Measurements from ENCODE around the gene CIB4.

Gene CIB4

GRCh38 chr2:26623541-26624495, 17.3 kb downstream of the CIB4 start:
- no peak for DNase-seq

GRCh38 chr2:26621469-26622199, 19.5 kb downstream of the CIB4 start:
- DNase-seq, result no peak

DNA sequence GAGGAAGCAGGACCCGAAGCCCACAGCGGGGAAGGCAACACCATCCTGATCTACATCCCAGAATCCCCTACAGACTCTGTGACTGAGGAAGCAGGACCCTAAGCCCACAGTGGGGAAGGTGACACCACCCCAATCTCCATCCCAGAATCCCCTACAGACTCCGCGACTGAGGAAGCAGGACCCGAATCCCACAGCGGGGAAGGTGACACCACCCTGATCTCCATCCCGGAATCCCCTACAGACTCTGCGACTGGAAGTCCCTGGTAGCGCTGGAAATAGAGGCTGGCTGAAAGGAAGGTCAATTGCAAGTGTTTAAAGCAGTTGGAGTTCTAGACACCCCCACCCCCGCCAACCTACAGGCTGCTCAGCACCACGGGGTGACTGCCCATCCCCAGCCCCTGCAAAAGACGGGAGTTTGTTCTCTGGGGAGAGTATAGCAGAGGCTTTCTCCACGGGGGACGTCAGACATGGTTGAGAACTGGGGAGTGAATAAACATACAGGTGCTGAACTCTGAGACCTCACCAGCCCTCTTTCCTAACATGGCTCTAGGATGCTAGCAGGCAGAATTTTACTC, 21.0 kb downstream of the CIB4 start:
- no peak for DNase-seq

- DNase-seq, result no peak
These were observed 21.6 kb downstream of the CIB4 start for GRCh38 chr2:26619521-26619951.

DNA sequence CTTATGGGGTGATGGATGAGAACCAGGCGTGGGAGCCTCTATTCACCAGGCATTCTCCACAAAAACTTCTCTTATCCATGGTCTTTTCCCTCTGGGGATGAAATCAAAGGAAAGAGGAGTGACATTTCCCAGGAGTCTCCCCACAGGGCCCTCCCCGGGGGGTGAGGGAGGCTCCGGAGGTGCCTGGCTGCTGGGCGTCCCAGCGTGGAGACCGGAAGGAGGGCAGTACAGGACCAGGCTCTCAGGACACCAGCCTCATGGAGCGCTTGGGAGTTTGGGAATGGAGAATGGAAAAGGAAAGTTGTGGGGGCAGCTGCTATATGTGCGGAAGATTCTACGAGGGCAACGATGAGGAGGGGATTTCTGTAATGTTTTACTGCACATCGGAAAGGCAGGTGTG, 22.1 kb downstream of the CIB4 start:
- no peak for DNase-seq

GRCh38 chr2:26618611-26619010, 22.6 kb downstream of the CIB4 start:
- no peak for DNase-seq

DNA sequence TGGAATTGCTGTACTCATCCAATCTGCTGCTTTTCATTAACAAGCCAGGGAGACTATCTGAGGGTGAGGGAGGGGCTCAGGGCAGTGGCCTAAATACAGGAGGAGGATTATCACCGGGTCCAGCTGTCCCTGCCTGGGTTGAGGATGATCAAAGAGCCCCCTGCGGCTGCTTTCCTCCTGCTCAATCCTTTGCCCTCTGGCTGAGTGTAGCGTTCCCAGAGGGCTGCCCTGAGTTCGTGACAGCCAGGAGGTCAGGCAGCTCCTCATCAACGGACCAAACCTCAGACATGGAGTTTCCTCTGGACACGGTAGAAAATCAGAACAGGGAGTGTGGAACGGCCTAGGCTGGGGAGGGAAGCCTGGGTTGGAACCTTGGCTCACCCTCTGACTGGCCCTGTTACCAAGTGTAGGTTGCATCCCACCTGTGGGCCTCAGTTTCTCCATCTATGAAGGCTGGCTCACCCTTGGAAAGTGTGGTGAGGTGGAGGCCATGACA, 23.5 kb downstream of the CIB4 start:
- no peak for DNase-seq

DNA sequence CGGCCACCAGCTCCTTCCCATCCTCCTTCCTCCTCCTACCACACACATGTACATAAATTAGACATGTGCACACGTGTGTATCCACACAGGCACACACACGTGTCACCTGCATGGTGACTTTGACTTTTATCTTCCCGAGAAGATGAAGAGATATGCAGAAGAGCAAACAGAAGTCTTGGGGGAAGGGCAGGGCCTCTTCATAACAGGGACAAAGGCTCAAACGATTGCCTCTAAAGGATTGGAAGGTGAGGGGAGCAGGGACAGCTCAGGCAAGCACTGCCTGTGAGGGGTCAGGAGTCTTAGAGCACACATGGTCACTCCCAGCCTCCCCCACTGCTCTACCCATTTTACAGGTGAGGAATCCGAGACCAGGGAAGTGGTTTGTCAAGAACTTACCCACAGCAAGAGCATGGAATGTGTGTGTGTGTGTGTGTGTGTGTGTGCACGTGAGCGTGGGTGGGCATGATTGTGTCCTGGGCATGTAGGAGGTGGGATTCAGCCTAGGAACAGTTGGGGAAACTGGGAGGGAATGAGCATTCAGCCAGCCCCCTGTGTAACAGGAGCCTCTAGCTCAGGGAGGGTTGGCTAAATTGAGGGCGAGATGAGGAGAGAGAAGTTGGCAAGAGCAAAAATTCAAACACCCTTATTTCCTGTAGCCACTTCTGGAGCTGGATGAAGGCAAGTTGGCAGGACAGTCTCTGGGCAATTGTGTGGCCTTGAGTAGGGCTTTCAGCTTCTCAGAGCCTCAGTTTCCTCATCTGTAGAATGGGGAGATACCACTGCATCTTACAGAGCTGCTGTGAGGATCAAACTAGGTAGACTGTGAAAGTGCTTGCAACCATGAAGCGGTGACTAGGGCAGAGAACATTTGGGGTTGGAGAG, 24.2 kb downstream of the CIB4 start:
- no peak for DNase-seq

DNA sequence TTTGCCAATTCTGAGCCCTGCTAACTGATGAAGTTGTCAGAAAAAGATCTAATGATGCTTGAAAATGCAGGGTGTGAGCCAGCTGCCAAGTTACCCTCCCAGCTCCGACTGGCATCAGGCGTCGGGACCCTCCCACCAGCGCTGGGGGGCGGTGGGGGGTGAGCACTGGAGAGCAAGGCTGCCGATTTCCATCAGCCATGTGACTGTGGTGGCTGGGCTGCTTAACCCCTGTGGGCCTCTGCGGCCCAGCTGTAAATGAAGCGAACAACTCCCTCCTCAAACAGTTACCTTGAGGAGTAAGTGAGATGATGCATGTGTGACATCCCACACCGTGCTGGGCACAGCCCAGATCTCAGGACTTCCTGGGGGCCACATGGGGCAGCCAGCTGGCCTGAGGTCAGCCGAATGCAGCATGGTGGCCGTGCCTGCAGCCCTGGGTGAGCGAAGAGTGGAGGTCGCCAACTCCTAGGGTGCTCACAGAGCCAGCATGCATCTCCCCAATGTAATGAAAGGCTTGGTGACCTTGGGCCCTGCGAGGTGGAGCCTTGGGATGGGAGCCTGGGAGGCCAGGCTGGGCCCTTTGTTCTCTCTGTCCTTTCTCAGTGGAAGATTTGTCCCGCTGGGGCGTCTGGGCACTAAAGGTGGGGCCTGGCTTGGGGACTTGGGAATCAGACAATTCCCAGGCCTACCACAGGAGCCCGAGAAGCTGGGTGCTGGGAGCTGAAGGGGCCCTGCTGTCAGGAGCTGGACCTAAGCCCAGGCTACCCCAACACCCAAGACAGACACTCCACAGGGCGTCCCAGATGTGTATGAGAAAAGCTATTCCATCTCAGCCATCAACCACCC, 25.1 kb downstream of the CIB4 start:
- DNase-seq, result peak in 28 of 58 donors; percentile 8 to 87 (median 42)

DNA sequence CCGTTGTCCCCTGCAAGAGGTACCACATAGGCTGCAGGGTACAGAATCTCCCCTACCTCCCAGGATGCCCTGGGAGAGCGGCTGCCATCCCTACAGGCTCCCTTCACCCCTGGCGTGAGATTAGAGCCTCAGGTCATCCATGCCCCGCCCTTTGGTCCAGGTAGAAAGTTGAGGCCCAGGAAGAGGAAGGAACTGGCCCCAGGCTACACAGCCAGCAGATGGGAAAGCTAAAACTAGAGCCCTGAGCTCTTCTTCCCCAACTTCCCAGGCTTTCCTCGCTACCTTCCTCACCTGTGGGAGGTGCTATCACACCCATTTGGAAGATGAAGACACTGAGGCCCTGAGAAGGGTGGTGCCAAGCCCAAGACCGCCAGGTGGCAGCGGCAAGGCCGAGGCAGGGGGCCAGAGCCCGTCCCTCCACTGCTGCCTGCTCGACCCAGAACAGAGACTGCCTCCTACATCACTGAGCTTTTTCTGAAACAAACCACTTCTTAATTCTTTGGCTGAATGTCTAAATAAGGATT, 25.8 kb downstream of the CIB4 start:
- DNase-seq, result peak in 26 of 58 donors; percentile 18 to 87 (median 48)

DNA sequence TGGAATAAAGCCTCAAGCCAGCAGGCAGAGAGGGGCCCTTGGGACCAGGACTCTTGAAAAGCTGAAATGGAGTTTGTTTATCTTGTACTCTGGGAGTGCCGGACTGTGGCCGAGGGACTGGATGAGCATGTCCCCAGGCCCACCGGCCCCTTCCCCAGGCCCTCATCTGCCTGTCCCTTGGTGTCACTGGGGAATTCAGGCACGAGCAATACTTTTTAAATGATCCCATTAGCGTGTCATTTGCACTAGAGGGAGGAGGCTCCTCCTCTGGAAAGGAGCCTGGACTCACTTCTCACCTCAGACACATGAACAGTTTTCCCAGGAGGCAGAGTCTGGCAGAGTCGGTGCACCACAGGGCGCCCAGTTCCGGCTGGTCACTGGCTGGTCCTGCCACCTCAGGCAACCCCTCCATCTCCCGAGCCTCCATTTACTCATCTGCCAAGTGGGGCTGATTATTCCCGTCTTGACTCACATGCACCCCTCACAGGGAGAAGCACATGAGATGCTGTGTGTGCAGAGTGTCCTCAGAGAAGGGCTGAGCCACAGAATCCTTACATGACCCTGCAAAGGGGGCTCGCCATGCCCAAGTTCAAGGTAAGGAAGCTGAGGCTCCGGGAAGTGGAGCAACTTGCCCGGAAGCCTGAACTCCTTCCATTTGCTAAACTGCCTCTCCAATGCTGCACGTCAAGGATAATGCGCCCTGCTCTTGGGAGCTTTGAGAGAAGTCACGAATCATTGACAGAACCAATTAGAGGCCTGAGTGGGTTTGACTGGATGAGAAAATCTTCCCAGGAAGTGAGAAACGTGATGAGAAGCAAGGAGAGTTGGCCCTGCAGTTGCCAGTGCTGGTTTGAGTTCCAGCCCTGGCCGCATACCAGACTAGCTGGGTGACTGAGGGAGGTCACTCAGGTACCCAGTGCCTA, 26.7 kb downstream of the CIB4 start:
- DNase-seq, result no peak

DNA sequence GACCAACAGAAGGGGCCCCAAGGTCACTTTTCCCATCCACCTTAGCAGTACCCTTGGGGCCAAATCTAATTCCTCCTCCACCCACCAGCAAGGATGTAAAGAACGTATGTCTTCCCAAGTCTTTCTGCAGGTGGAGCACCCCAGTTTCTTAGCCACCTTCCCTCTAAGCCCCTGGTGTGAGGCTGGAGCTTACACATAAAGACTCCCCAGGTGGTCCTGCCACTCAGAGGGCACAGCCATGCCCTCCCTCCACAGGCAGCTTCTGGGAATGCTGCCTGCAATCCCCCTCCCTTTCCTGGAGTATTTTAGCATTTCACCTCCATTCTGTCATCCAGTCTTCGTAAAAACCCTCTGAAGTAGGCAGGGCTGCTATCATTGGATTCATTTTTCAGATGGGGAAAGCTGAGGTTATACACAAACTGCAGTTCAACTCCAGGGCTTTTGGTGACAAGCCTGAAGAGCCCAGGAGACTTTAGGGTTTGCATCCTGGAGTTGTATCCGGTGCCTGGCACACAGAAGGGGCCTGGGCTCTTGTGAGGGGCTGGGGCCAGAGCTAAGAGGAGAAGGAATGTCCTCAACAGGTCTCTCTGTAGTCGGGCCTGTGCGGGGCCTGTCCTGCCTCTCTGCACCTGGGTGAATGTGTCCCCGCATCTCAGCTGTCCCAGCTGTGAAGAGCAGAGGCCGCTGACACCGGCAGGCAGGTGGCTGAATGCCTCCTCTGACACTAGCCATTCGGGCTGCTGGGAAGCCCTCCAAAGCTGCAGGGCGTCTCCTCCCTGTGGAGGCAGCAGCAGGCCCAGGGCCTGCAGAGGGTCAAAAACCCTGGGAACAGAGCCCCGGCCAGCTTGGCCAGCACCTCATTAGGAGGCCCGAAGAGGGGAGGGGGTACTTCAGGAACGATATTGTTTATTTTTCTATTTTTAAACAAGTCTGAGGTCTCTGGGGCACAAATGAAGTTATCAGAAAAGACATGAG, 27.6 kb downstream of the CIB4 start:
- peak in 2 of 58 donors; percentile 8 to 18 for DNase-seq

GRCh38 chr2:26612522-26613240, 28.5 kb downstream of the CIB4 start:
- DNase-seq, result peak in 45 of 58 donors; percentile 11 to 76 (median 35)

GRCh38 chr2:26612034-26612433, 29.1 kb downstream of the CIB4 start:
- no peak for DNase-seq

DNA sequence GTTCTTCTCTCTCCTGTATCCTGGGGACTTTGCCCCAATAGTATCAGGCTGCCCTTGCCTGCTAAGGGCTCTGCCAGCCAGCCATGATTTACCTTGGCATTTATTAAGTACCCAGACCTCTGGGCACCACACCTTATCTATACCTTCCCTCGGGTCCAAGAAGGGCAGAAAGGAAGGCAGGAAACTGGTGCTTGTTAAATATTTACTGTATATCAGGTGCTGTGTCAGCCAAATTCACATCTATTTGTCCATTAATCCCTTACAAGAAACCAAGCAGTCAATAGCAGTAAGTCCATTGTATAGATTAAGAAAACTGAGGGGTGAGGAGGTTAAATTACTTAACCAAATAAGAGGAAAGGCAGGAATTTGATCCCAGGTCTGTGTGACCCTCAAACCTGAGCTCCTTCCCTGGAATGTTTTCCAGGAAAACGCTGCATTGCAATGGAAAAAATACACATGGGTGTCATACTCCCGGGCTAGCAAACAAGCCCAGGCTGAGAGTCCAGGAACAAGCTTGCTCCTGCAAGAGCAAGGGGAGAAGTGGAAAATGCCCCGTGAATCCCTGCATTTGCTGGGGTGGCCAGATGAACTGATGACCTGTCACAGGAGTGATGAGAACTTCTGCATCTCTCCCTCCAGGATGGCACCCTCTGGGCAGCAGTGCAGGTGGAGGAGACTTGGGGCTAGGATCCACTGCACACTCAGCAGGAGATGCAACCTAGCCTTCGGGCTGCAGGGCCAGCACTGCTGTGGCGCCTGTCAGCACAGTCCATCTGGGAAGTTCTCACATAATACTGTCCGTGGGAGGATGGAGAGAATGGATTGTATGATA, 30.4 kb downstream of the CIB4 start:
- no peak for DNase-seq
